GM12878 (cell line): ENCODE measurements around the gene ZCCHC9.

Source experiments
- ATF7 ChIP-seq: fragments of 450-650 bp; IDR thresholded peaks from 2 replicates; pipeline ENCODE4 v1.6.1; 2016; ENCODE audit warnings: low read depth, mild to moderate bottlenecking
- BRCA1 ChIP-seq: IDR thresholded peaks from 2 replicates; pipeline ENCODE4 v1.6.1; 2011; ENCODE audit warnings: low read depth, low read length, improper control_type of control experiment
- CTCF ChIP-seq, 3 experiments: IDR thresholded peaks in 2 of 3; conservative IDR thresholded peaks in 1 of 3; 2 replicates each; pipeline ENCODE4 v1.5.1; 2011; ENCODE audit warnings: low read depth in 3 of 3, low read length in 3 of 3, mild to moderate bottlenecking in 3 of 3, control low read depth in 2 of 3, moderate library complexity in 2 of 3, inconsistent platforms in 1 of 3, mixed read lengths in 1 of 3; ENCODE audit not compliant: control insufficient read depth in 2 of 3, insufficient read depth in 1 of 3; ENCODE audit errors: extremely low read depth in 1 of 3
- PKNOX1 ChIP-seq: fragments of 450-650 bp; IDR thresholded peaks from 2 replicates; pipeline ENCODE4 v1.6.1; 2016; ENCODE audit warnings: mild to moderate bottlenecking
- POLR2A ChIP-seq: IDR thresholded peaks from 2 replicates; pipeline ENCODE4 v1.6.1; 2011; ENCODE audit warnings: low read depth, mild to moderate bottlenecking, low read length
- POLR2AphosphoS5 ChIP-seq: IDR thresholded peaks from 2 replicates; pipeline ENCODE4 v1.6.1; 2011; ENCODE audit warnings: mild to moderate bottlenecking, low read length, inconsistent platforms
- SMARCA5 ChIP-seq: fragments of 450-650 bp; IDR thresholded peaks from 2 replicates; pipeline ENCODE4 v1.6.1; 2017; ENCODE audit warnings: mild to moderate bottlenecking
- TARDBP ChIP-seq: IDR thresholded peaks from 2 replicates; pipeline ENCODE4 v1.6.1; 2016; ENCODE audit warnings: borderline replicate concordance
- TF ChIP-seq, protein P1 (sequence below): IDR thresholded peaks from 2 replicates; pipeline ENCODE4 v1.6.1; 2011; ENCODE audit warnings: low read depth, low read length, improper control_type of control experiment, borderline replicate concordance

- TF ChIP-seq CTCF (IDR thresholded peaks at IDR 0.05 in 2 of 3, conservative IDR thresholded peaks at IDR 0.05 in 1 of 3; ENCODE audit: control insufficient read depth in 2 of 3, extremely low read depth in 1 of 3, insufficient read depth in 1 of 3, low read depth in 3 of 3, low read length in 3 of 3) (no peak), BRCA1 (no peak), TARDBP (no peak), PKNOX1 (no peak), POLR2AphosphoS5 (no peak), ATF7 (no peak), POLR2A (no peak), SMARCA5 (no peak)
- TF ChIP-seq, protein P1, sequence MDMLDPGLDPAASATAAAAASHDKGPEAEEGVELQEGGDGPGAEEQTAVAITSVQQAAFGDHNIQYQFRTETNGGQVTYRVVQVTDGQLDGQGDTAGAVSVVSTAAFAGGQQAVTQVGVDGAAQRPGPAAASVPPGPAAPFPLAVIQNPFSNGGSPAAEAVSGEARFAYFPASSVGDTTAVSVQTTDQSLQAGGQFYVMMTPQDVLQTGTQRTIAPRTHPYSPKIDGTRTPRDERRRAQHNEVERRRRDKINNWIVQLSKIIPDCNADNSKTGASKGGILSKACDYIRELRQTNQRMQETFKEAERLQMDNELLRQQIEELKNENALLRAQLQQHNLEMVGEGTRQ, result no peak
Observed at GRCh38 chr5:81344736-81345135, 43.3 kb downstream of the ZCCHC9 start.
